Stomach (tissue), 9 donors: ENCODE data around the gene ATP6V1G1. TPM values are rescaled to one million over a fixed set of nuclear protein-coding genes. Genes with fewer than 3 reads are reported as not detected.

Experiments
- DNase-seq, 2 donors: peaks; one replicate each; pipeline versions ENCODE4 v3.0.0 to v3.0.0-alpha.2; 2013 to 2019
- H3K27ac ChIP-seq, 5 donors: fragments of 200-600 bp in 4 of 5; sonication (generic) in 4 of 5; one replicate each; pipeline ENCODE4 v1.5.1; 2013 to 2019; ENCODE audit warnings: mild to moderate bottlenecking in 1 of 5, moderate library complexity in 1 of 5
- H3K27me3 ChIP-seq, 3 donors: fragments of 200-600 bp; sonication (generic); one replicate each; pipeline ENCODE4 v1.5.1; 2017 to 2019; ENCODE audit warnings: mixed run types in 1 of 3
- H3K36me3 ChIP-seq, 4 donors: fragments of 200-600 bp; sonication (generic); 1 replicate in 3 of 4; 2 replicates in 1 of 4; pipeline ENCODE4 v1.5.1; 2016 to 2019
- H3K4me1 ChIP-seq, 4 donors: fragments of 200-600 bp; sonication (generic); one replicate each; pipeline ENCODE4 v1.5.1; 2016 to 2019
- H3K4me3 ChIP-seq, 4 donors: fragments of 200-600 bp; sonication (generic) in 3 of 4; one replicate each; pipeline ENCODE4 v1.5.1; 2016 to 2019; ENCODE audit warnings: mild to moderate bottlenecking in 1 of 4
- H3K9me3 ChIP-seq, 4 donors: fragments of 200-600 bp; sonication (generic); one replicate each; pipeline ENCODE4 v1.5.1; 2016 to 2019
- CTCF ChIP-seq, 7 experiments: fragments of 450-650 bp in 4 of 7; fragments of 200-600 bp in 3 of 7; sonication (generic) in 3 of 7; IDR thresholded peaks; one replicate each; pipeline ENCODE4 v1.5.1; 2016 to 2019; ENCODE audit warnings: antibody characterized with exemption in 7 of 7, control low read depth in 2 of 7, mild to moderate bottlenecking in 1 of 7
- EP300 ChIP-seq: sonication (generic); formaldehyde crosslinking; IDR thresholded peaks from one replicate; pipeline ENCODE4 v1.6.1; 2017; ENCODE audit warnings: antibody characterized with exemption
- POLR2A ChIP-seq, 4 donors: fragments of 450-650 bp; IDR thresholded peaks; one replicate each; pipeline ENCODE4 v1.6.1; 2016; ENCODE audit warnings: antibody characterized with exemption in 4 of 4, control low read depth in 2 of 4, mild to moderate bottlenecking in 1 of 4, moderate library complexity in 1 of 4
- POLR2AphosphoS5 ChIP-seq, 3 donors: sonication (generic); formaldehyde crosslinking; IDR thresholded peaks; one replicate each; pipeline ENCODE4 v1.6.1; 2016; ENCODE audit warnings: antibody characterized with exemption in 3 of 3
- WGBS, 5 donors: extraction: QIAGEN DNeasy Blood & Tissue Kit in 3 of 5; methylation state at CpG; one replicate each; pipeline versions ENCODE4 v1.1.5 to v1.1.7; 2013 to 2018; 5-methylcytosine and 5-hydroxymethylcytosine counted together
- intact Hi-C: fragments of 100-400 bp; cut with DNase I; formaldehyde crosslinking; loops from one replicate; pipeline ENCODE4 v1.15.1; 2023; ENCODE audit warnings: low total_unique reads
- polyA plus RNA-seq, 3 donors: library from polyadenylated mRNA; stranded (reverse); fragments of 200-250 nt; gene quantifications; one replicate each; pipeline ENCODE4 v1.2.3, GENCODE V29; 2013
- total RNA-seq, 5 donors: library from RNA; depleted of rRNA; stranded (reverse); fragments of >200 nt; gene quantifications; one replicate each; pipeline versions ENCODE4 v1.1.0 to v1.2.3, GENCODE V29; 2014 to 2016
- donor health status: healthy with polysubstance abuse.
- donor health status: Bipolar disorder and iron deficiency.
- donor health status: healthy.

Gene ATP6V1G1
- total and polyA plus RNA-seq, 8 donors, result 27.5 to 302 (median 199) TPM

- Histone ChIP-seq H3K27ac (no peak overlapping the region), H3K36me3 (peaks cover 42 to 96% (median 93%) of the 10 kb centered on the region in 4 donors), H3K27me3 (no peaks in the 10 kb centered on the region), H3K9me3 (no peaks in the 10 kb centered on the region), H3K4me3 (no peak overlapping the region), H3K4me1 (no peaks in the 10 kb centered on the region)
- no peak for DNase-seq
- intact Hi-C loops, result no loop called here
- WGBS, 5 donors, result 80 to 88% (median 85%) methylated on average over 7 of the region's 7 CpGs
- TF ChIP-seq EP300, result no peak
- TF ChIP-seq CTCF (IDR thresholded peaks at IDR 0.05), result no peak
- TF ChIP-seq POLR2AphosphoS5 (IDR thresholded peaks at IDR 0.05), result no peak
- no peak for TF ChIP-seq POLR2A (IDR thresholded peaks at IDR 0.05)
Observed at GRCh38 chr9:114629563-114630090, 42.1 kb downstream of the ATP6V1G1 start.

- no peaks in the 10 kb centered on the region for H3K4me1 ChIP-seq
Observed at GRCh38 chr9:114631166-114631565, 43.6 kb downstream of the ATP6V1G1 start.

GRCh38 chr9:114633438-114634089 is 46.0 kb downstream of the ATP6V1G1 start:
- intact Hi-C loops, result no loop called here
- H3K36me3 ChIP-seq, result peaks cover 23 to 99% (median 97%) of the 10 kb centered on the region in 4 donors
- WGBS, 5 donors, result 83 to 94% (median 90%) methylated on average over 10 to 11 of the region's 11 CpGs
- no peak overlapping the region for H3K4me3 ChIP-seq
- TF ChIP-seq CTCF (IDR thresholded peaks at IDR 0.05), result no peak
- TF ChIP-seq EP300, result no peak
- TF ChIP-seq POLR2A (IDR thresholded peaks at IDR 0.05), result no peak
- no peak for TF ChIP-seq POLR2AphosphoS5 (IDR thresholded peaks at IDR 0.05)
- no peak for DNase-seq
- no peak overlapping the region for H3K27ac ChIP-seq
- no peaks in the 10 kb centered on the region for H3K4me1 ChIP-seq
- H3K9me3 ChIP-seq, result no peaks in the 10 kb centered on the region
- no peaks in the 10 kb centered on the region for H3K27me3 ChIP-seq

More at GRCh38 chr9:114631166-114631565, 43.6 kb downstream of the ATP6V1G1 start:
- H3K9me3 ChIP-seq, result no peaks in the 10 kb centered on the region
- H3K4me3 ChIP-seq, result no peak overlapping the region
- H3K27me3 ChIP-seq, result no peaks in the 10 kb centered on the region
- intact Hi-C loops, result no loop called here
- DNase-seq, result no peak
- no peak for TF ChIP-seq POLR2A (IDR thresholded peaks at IDR 0.05)
- TF ChIP-seq POLR2AphosphoS5 (IDR thresholded peaks at IDR 0.05), result no peak
- no peak for TF ChIP-seq EP300
- no peak for TF ChIP-seq CTCF (IDR thresholded peaks at IDR 0.05)
- no peak overlapping the region for H3K27ac ChIP-seq
- 0 to 47% (median 2%) methylated on average over 2 of the region's 2 CpGs for WGBS, 5 donors
- peaks cover 42 to 99% (median 98%) of the 10 kb centered on the region in 4 donors for H3K36me3 ChIP-seq

- Histone ChIP-seq H3K27me3 (no peaks in the 10 kb centered on the region), H3K27ac (no peak overlapping the region), H3K4me1 (no peaks in the 10 kb centered on the region), H3K4me3 (no peak overlapping the region), H3K36me3 (peaks cover 23 to 99% (median 97%) of the 10 kb centered on the region in 4 donors), H3K9me3 (no peaks in the 10 kb centered on the region)
- intact Hi-C loops, result no loop called here
- TF ChIP-seq EP300 (no peak), POLR2A (IDR thresholded peaks at IDR 0.05) (no peak), POLR2AphosphoS5 (IDR thresholded peaks at IDR 0.05) (no peak)
- no peak for DNase-seq
- 88 to 97% (median 94%) methylated on average over 5 to 6 of the region's 6 CpGs for WGBS, 5 donors
Observed at GRCh38 chr9:114634387-114634786, 46.8 kb downstream of the ATP6V1G1 start.

GRCh38 chr9:114638404-114638803 is 50.8 kb downstream of the ATP6V1G1 start:
- H3K9me3 ChIP-seq, result no peaks in the 10 kb centered on the region
- no peak for DNase-seq
- intact Hi-C loops, result no loop called here
- 90 to 96% (median 94%) methylated on average over 8 of the region's 8 CpGs for WGBS, 5 donors
- H3K27me3 ChIP-seq, result no peaks in the 10 kb centered on the region
- H3K36me3 ChIP-seq, result peaks cover 19 to 100% (median 94%) of the 10 kb centered on the region in 4 donors
- no peaks in the 10 kb centered on the region for H3K4me1 ChIP-seq
- no peak overlapping the region for H3K27ac ChIP-seq
- no peak overlapping the region for H3K4me3 ChIP-seq
- TF ChIP-seq CTCF (IDR thresholded peaks at IDR 0.05) (no peak), POLR2A (IDR thresholded peaks at IDR 0.05) (no peak), EP300 (no peak), POLR2AphosphoS5 (IDR thresholded peaks at IDR 0.05) (no peak)
